ENCODE measurements around the gene CDKN2AIPNL.

The CDKN2AIPNL gene

GRCh38 chr5:134355681-134356080, 56.0 kb downstream of the CDKN2AIPNL start:
- Histone ChIP-seq H3K4me2 (ENCODE audit: low read depth, low read length, poor library complexity, severe bottlenecking) (no peak overlapping the region), H3K9me3 (ENCODE audit: insufficient read depth, low read depth, low read length) (no peaks in the 10 kb centered on the region), H4K20me1 (ENCODE audit: insufficient read depth, low read length, poor library complexity, severe bottlenecking) (no peaks in the 10 kb centered on the region), H3F3A (ENCODE audit: low read depth) (no peaks in the 10 kb centered on the region), H3K79me2 (ENCODE audit: insufficient read depth, low read length) (no peaks in the 10 kb centered on the region), H3K9ac (ENCODE audit: low read depth, low read length, poor library complexity, severe bottlenecking) (no peak overlapping the region), H3K4me1 (ENCODE audit: insufficient read depth, low read length, poor library complexity, severe bottlenecking) (no peaks in the 10 kb centered on the region), H3K27me3 (ENCODE audit: insufficient read depth, low read length, poor library complexity, severe bottlenecking) (no peaks in the 10 kb centered on the region), H3K9me2 (replicated peaks; ENCODE audit: low read depth, low read length) (no peaks in the 10 kb centered on the region), H3K36me3 (ENCODE audit: insufficient read depth, low read length) (no peaks in the 10 kb centered on the region), H3K4me3 (ENCODE audit: low read length, poor library complexity, severe bottlenecking) (no peak overlapping the region), H2AFZ (ENCODE audit: low read length) (no peak overlapping the region)
- TF ChIP-seq, protein P1, sequence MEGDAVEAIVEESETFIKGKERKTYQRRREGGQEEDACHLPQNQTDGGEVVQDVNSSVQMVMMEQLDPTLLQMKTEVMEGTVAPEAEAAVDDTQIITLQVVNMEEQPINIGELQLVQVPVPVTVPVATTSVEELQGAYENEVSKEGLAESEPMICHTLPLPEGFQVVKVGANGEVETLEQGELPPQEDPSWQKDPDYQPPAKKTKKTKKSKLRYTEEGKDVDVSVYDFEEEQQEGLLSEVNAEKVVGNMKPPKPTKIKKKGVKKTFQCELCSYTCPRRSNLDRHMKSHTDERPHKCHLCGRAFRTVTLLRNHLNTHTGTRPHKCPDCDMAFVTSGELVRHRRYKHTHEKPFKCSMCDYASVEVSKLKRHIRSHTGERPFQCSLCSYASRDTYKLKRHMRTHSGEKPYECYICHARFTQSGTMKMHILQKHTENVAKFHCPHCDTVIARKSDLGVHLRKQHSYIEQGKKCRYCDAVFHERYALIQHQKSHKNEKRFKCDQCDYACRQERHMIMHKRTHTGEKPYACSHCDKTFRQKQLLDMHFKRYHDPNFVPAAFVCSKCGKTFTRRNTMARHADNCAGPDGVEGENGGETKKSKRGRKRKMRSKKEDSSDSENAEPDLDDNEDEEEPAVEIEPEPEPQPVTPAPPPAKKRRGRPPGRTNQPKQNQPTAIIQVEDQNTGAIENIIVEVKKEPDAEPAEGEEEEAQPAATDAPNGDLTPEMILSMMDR (conservative IDR thresholded peaks at IDR 0.05; ENCODE audit: low read length) = no peak
- TF ChIP-seq EZH2phosphoT487 (IDR thresholded peaks at IDR 0.05; ENCODE audit: borderline replicate concordance) = no peak

All from Loucy (cell line).